HEK293 (cell line): ENCODE measurements around the gene VOPP1.

ENCODE experiments used
- CTCF ChIA-PET: fragments of 350-600 bp; formaldehyde crosslinking; extraction: SDS; loops from one replicate; lab custom pipeline; 2021; ENCODE audit warnings: antibody characterized with exemption; lab: Yijun Ruan, JAX
- POLR2A ChIA-PET: fragments of 300-600 bp; formaldehyde crosslinking; extraction: SDS; loops from one replicate; lab custom pipeline; 2020; ENCODE audit warnings: antibody characterized with exemption, inconsistent platforms; lab: Yijun Ruan, JAX
- H3K27ac ChIP-seq: fragments of 200-500 bp; sonication (Bioruptor generic); 2 replicates; pipeline ENCODE4 v1.5.1; 2014; ENCODE audit warnings: low read depth, low read length, control low read depth, inconsistent platforms; ENCODE audit errors: extremely low read depth
- H3K36me3 ChIP-seq, 2 experiments: fragments of 200-500 bp in 1 of 2; sonication (Bioruptor generic) in 1 of 2; 1 replicate in 1 of 2; 2 replicates in 1 of 2; pipeline ENCODE4 v1.5.1; 2014 to 2017; ENCODE audit warnings: inconsistent platforms in 2 of 2, low read length in 2 of 2; ENCODE audit not compliant: control insufficient read depth in 2 of 2, insufficient read depth in 1 of 2
- H3K4me1 ChIP-seq: fragments of 200-500 bp; sonication (Bioruptor generic); 2 replicates; pipeline ENCODE4 v1.5.1; 2014; ENCODE audit warnings: mild to moderate bottlenecking, low read length, inconsistent platforms; ENCODE audit not compliant: control insufficient read depth, insufficient read depth
- H3K4me3 ChIP-seq: 2 replicates; pipeline ENCODE4 v1.5.1; 2011; ENCODE audit warnings: low read depth, mild to moderate bottlenecking, control low read depth, low read length, moderate library complexity
- H3K9me3 ChIP-seq: fragments of 200-500 bp; sonication (Bioruptor generic); 2 replicates; pipeline ENCODE4 v1.5.1; 2014; ENCODE audit warnings: low read depth, low read length, inconsistent platforms; ENCODE audit not compliant: control insufficient read depth, insufficient read depth
- GFI1B ChIP-seq: fragments of 450-650 bp; formaldehyde crosslinking; IDR thresholded peaks from 2 replicates; pipeline ENCODE4 v1.5.1; 2016; ENCODE audit warnings: missing biosample characterization, missing genetic modification characterization
- GLIS1 ChIP-seq: fragments of 450-650 bp; formaldehyde crosslinking; IDR thresholded peaks from 2 replicates; pipeline ENCODE4 v1.5.1; 2016; ENCODE audit warnings: missing biosample characterization, missing genetic modification characterization
- PRDM1 ChIP-seq: fragments of 450-650 bp; formaldehyde crosslinking; IDR thresholded peaks from 2 replicates; pipeline ENCODE4; 2016; ENCODE audit warnings: missing biosample characterization, missing genetic modification characterization
- TCF7L2 ChIP-seq: IDR thresholded peaks from 2 replicates; pipeline ENCODE4 v1.6.1; 2011; ENCODE audit warnings: low read depth, mild to moderate bottlenecking, inconsistent platforms, low read length, moderate library complexity, borderline replicate concordance
- ZBTB20 ChIP-seq: fragments of 450-650 bp; formaldehyde crosslinking; IDR thresholded peaks from 2 replicates; pipeline ENCODE4 v1.5.1; 2016; ENCODE audit warnings: missing biosample characterization, missing genetic modification characterization
- ZFHX2 ChIP-seq: fragments of 450-650 bp; formaldehyde crosslinking; conservative IDR thresholded peaks from 2 replicates; pipeline ENCODE4 v1.5.1; 2016; ENCODE audit warnings: missing biosample characterization, missing genetic modification characterization
- ZFP3 ChIP-seq: fragments of 450-650 bp; formaldehyde crosslinking; IDR thresholded peaks from 2 replicates; pipeline ENCODE4 v1.5.1; 2016; ENCODE audit warnings: low read depth, missing biosample characterization, missing genetic modification characterization
- ZNF16 ChIP-seq: fragments of 450-650 bp; formaldehyde crosslinking; IDR thresholded peaks from 2 replicates; pipeline ENCODE4 v1.5.1; 2016; ENCODE audit warnings: low read depth, missing biosample characterization, missing genetic modification characterization
- ZNF239 ChIP-seq: fragments of 450-650 bp; formaldehyde crosslinking; IDR thresholded peaks from 2 replicates; pipeline ENCODE4 v1.5.1; 2016; ENCODE audit warnings: missing biosample characterization, missing genetic modification characterization
- ZNF341 ChIP-seq: fragments of 450-650 bp; formaldehyde crosslinking; IDR thresholded peaks from 2 replicates; pipeline ENCODE4; 2016; ENCODE audit warnings: low read depth, missing biosample characterization, missing genetic modification characterization
- ZNF391 ChIP-seq: fragments of 450-650 bp; formaldehyde crosslinking; IDR thresholded peaks from 2 replicates; pipeline ENCODE4 v1.5.1; 2016; ENCODE audit warnings: low read depth, missing biosample characterization, missing genetic modification characterization, borderline replicate concordance
- ZNF423 ChIP-seq: fragments of 450-650 bp; formaldehyde crosslinking; IDR thresholded peaks from 2 replicates; pipeline ENCODE4 v1.5.1; 2016; ENCODE audit warnings: missing biosample characterization, missing genetic modification characterization
- ZNF510 ChIP-seq: fragments of 450-650 bp; formaldehyde crosslinking; IDR thresholded peaks from 2 replicates; pipeline ENCODE4 v1.5.1; 2018; ENCODE audit warnings: mild to moderate bottlenecking, missing genetic modification characterization, missing biosample characterization; ENCODE audit not compliant: insufficient replicate concordance
- ZNF521 ChIP-seq: fragments of 450-650 bp; formaldehyde crosslinking; IDR thresholded peaks from 2 replicates; pipeline ENCODE4 v1.5.1; 2017; ENCODE audit warnings: missing biosample characterization, mild to moderate bottlenecking, missing genetic modification characterization
- ZNF558 ChIP-seq: fragments of 450-650 bp; formaldehyde crosslinking; IDR thresholded peaks from 2 replicates; pipeline ENCODE4 v1.5.1; 2016; ENCODE audit warnings: missing biosample characterization, missing genetic modification characterization
- ZNF610 ChIP-seq: fragments of 450-650 bp; formaldehyde crosslinking; IDR thresholded peaks from 2 replicates; pipeline ENCODE4 v1.5.1; 2016; ENCODE audit warnings: missing biosample characterization, missing genetic modification characterization, borderline replicate concordance
- ZNF626 ChIP-seq: fragments of 450-650 bp; sonication (Bioruptor Pico); formaldehyde crosslinking; IDR thresholded peaks from 2 replicates; pipeline ENCODE4 v1.5.1; 2018; ENCODE audit warnings: missing biosample characterization, missing genetic modification characterization, inconsistent platforms
- ZNF701 ChIP-seq: fragments of 450-650 bp; formaldehyde crosslinking; IDR thresholded peaks from 2 replicates; pipeline ENCODE4 v1.5.1; 2016; ENCODE audit warnings: missing biosample characterization, missing genetic modification characterization
- ZNF707 ChIP-seq: fragments of 450-650 bp; formaldehyde crosslinking; IDR thresholded peaks from 2 replicates; pipeline ENCODE4 v1.5.1; 2016; ENCODE audit warnings: missing biosample characterization, missing genetic modification characterization
- ZNF785 ChIP-seq: fragments of 450-650 bp; formaldehyde crosslinking; IDR thresholded peaks from 2 replicates; pipeline ENCODE4 v1.5.1; 2016; ENCODE audit warnings: missing biosample characterization, missing genetic modification characterization
- ZNF830 ChIP-seq: fragments of 450-650 bp; IDR thresholded peaks from 2 replicates; pipeline ENCODE4 v1.5.0; 2018; ENCODE audit warnings: missing biosample characterization, missing genetic modification characterization, low read depth, mild to moderate bottlenecking, moderate library complexity
- ZNF843 ChIP-seq: fragments of 450-650 bp; formaldehyde crosslinking; IDR thresholded peaks from 2 replicates; pipeline ENCODE4 v1.5.1; 2016; ENCODE audit warnings: missing biosample characterization, missing genetic modification characterization

Gene VOPP1

GRCh38 chr7:55535617-55536016 is 36.7 kb downstream of the VOPP1 start:
- CTCF ChIA-PET: no interaction called here
- TF ChIP-seq ZFP3 (tag by site-specific recombination) (no peak), GLIS1 (tag by site-specific recombination) (no peak), ZNF239 (no peak), GFI1B (tag by site-specific recombination) (no peak), ZNF830 (tag by site-specific recombination) (no peak), ZNF558 (tag by site-specific recombination) (no peak), TCF7L2 (no peak), ZNF701 (tag by site-specific recombination) (no peak), ZNF521 (tag by site-specific recombination) (no peak), ZNF391 (tag by site-specific recombination) (no peak), ZNF510 (no peak), ZNF626 (no peak)
- TF ChIP-seq, all 188 proteins: peak for 0

GRCh38 chr7:55534916-55535590 is 37.2 kb downstream of the VOPP1 start:
- TF ChIP-seq ZNF423 (no peak), ZNF707 (tag by site-specific recombination) (no peak), ZNF16 (no peak), ZNF341 (peak; percentile 71), ZBTB20 (tag by site-specific recombination) (no peak)
- TF ChIP-seq, all 188 proteins: peak for 1
- Histone ChIP-seq H3K27ac (no peak overlapping the region), H3K4me3 (no peak overlapping the region), H3K4me1 (no peaks in the 10 kb centered on the region), H3K36me3 (no peaks in the 10 kb centered on the region), H3K9me3 (no peaks in the 10 kb centered on the region)
- ChIA-PET CTCF (no interaction called here), POLR2A (no interaction called here)

More at GRCh38 chr7:55535617-55536016, 36.7 kb downstream of the VOPP1 start:
- Histone ChIP-seq H3K9me3 (no peaks in the 10 kb centered on the region), H3K4me1 (no peaks in the 10 kb centered on the region), H3K36me3 (no peaks in the 10 kb centered on the region), H3K4me3 (no peak overlapping the region), H3K27ac (no peak overlapping the region)
- POLR2A ChIA-PET: no interaction called here

GRCh38 chr7:55534262-55534915 is 37.9 kb downstream of the VOPP1 start:
- ChIA-PET CTCF (no interaction called here), POLR2A (no interaction called here)
- Histone ChIP-seq H3K4me3 (no peak overlapping the region), H3K36me3 (no peaks in the 10 kb centered on the region), H3K9me3 (no peaks in the 10 kb centered on the region), H3K4me1 (no peaks in the 10 kb centered on the region)
- TF ChIP-seq ZNF785 (tag by site-specific recombination) (no peak), ZFHX2 (0 out of 2 replicates have a peak, but pooled peaks have one; percentile 16)
- TF ChIP-seq, all 188 proteins: peak for 1
- H3K27ac ChIP-seq: no peak overlapping the region

GRCh38 chr7:55533729-55534080 is 38.6 kb downstream of the VOPP1 start:
- ChIA-PET CTCF (no interaction called here), POLR2A (no interaction called here)
- no peaks in the 10 kb centered on the region for H3K4me1 ChIP-seq

More at GRCh38 chr7:55533729-55534080, 38.6 kb downstream of the VOPP1 start:
- Histone ChIP-seq H3K36me3 (no peaks in the 10 kb centered on the region), H3K4me3 (no peak overlapping the region), H3K27ac (no peak overlapping the region), H3K9me3 (no peaks in the 10 kb centered on the region)
- no peak for TF ChIP-seq PRDM1
- no peak for TF ChIP-seq ZNF843 (tag by site-specific recombination)
- TF ChIP-seq ZNF610 (tag by site-specific recombination): no peak
